GM12872 (cell line): ENCODE measurements around the gene PDSS1.

Experiments used
- CTCF ChIP-seq: IDR thresholded peaks from 3 replicates; pipeline ENCODE4 v1.5.1; 2011; ENCODE audit warnings: low read depth, mild to moderate bottlenecking, low read length, moderate library complexity; ENCODE audit not compliant: insufficient read depth

Gene PDSS1

GRCh38 chr10:26790221-26790995 lies 92.9 kb downstream of the PDSS1 start:
- no peak for TF ChIP-seq CTCF

GRCh38 chr10:26792758-26793495 lies 95.4 kb downstream of the PDSS1 start:
- no peak for TF ChIP-seq CTCF
